ENCODE results near the gene IRF2BP2. TPM values are rescaled to one million over a fixed set of nuclear protein-coding genes. Genes with fewer than 3 reads are reported as not detected.

Gene IRF2BP2
- total RNA-seq, 4 donors from 2014 or later = 106 to 125 (median 115) TPM

- no peak for DNase-seq
- no peaks in the 10 kb centered on the region for H3K27me3 ChIP-seq
- H3K4me3 ChIP-seq (replicated peaks in 1 of 3) = no peak overlapping the region
- no peak for TF ChIP-seq POLR2A (IDR thresholded peaks at IDR 0.05)
- TF ChIP-seq CTCF (IDR thresholded peaks at IDR 0.05) = no peak
- H3K27ac ChIP-seq = no peak overlapping the region
- peaks cover 0 to 5% of the 10 kb centered on the region in 2 donors for H3K4me1 ChIP-seq
- 90 to 95% methylated on average over 4 of the region's 4 CpGs for WGBS, 2 donors
- intact Hi-C loops (cut with DNase I) = no loop called here
- H3K9me3 ChIP-seq = no peaks in the 10 kb centered on the region
- no peaks in the 10 kb centered on the region for H3K36me3 ChIP-seq
Measured at GRCh38 chr1:234556245-234556943, 53.6 kb downstream of the IRF2BP2 start.

GRCh38 chr1:234555390-234556024, 54.5 kb downstream of the IRF2BP2 start:
- intact Hi-C loops (cut with DNase I) = no loop called here
- no peaks in the 10 kb centered on the region for H3K27me3 ChIP-seq
- no peak overlapping the region for H3K27ac ChIP-seq
- H3K4me1 ChIP-seq = peaks cover 0 to 5% of the 10 kb centered on the region in 2 donors
- H3K9me3 ChIP-seq = no peaks in the 10 kb centered on the region
- TF ChIP-seq POLR2A (IDR thresholded peaks at IDR 0.05) = no peak
- no peak for TF ChIP-seq CTCF (IDR thresholded peaks at IDR 0.05)
- H3K4me3 ChIP-seq (replicated peaks in 1 of 3) = no peak overlapping the region
- no peaks in the 10 kb centered on the region for H3K36me3 ChIP-seq
- 94 to 98% methylated on average over 10 of the region's 10 CpGs for WGBS, 2 donors
- DNase-seq = no peak

- intact Hi-C loops (cut with DNase I) = loop anchor here (5.0 kb wide), 1 partner anchor 37 kb away; no protein-coding TSS in a partner anchor
- no peak overlapping the region for H3K27ac ChIP-seq
- 88 to 93% methylated on average over 13 of the region's 13 CpGs for WGBS, 2 donors
- H3K4me1 ChIP-seq = peaks cover 0 to 8% of the 10 kb centered on the region in 2 donors
- H3K4me3 ChIP-seq (replicated peaks in 1 of 3) = no peak overlapping the region
- no peak for DNase-seq
- no peaks in the 10 kb centered on the region for H3K9me3 ChIP-seq
- H3K36me3 ChIP-seq = no peaks in the 10 kb centered on the region
- H3K27me3 ChIP-seq = no peaks in the 10 kb centered on the region
- TF ChIP-seq POLR2A (IDR thresholded peaks at IDR 0.05) (no peak), CTCF (IDR thresholded peaks at IDR 0.05) (no peak)
Measured at GRCh38 chr1:234554698-234555311, 55.2 kb downstream of the IRF2BP2 start.

Small RNA genes lying within 50 kb of the gene (small RNA-seq; reads per million reads assigned to genes)
- gene RF00096 = not detected

Other genes with a start within 250 kb of the IRF2BP2 start
- gene COA6, start 236.7 kb downstream of the IRF2BP2 start, total RNA-seq = 10 to 100 TPM in 3 of 4 donors, 1 to 10 TPM in 1; 8.2 to 32.4 (median 23.8) TPM
- 10 to 100 TPM; 27.1 to 58.1 (median 31.3) TPM for gene TARBP1, start 131.0 kb downstream of the IRF2BP2 start, total RNA-seq

All from thyroid gland (tissue), 4 donors.